Right forelimb (tissue), 1 donor: ENCODE results near the gene ACTR3.
"Not testable (repeated sequence)": the region's sequence is repeated elsewhere in the genome, so short reads cannot be mapped to it uniquely, and the experiment has no call there.

Experiments used
- DNase-seq: peaks from one replicate; pipeline ENCODE4 v3.0.0-alpha.2; 2018

The ACTR3 gene

DNA sequence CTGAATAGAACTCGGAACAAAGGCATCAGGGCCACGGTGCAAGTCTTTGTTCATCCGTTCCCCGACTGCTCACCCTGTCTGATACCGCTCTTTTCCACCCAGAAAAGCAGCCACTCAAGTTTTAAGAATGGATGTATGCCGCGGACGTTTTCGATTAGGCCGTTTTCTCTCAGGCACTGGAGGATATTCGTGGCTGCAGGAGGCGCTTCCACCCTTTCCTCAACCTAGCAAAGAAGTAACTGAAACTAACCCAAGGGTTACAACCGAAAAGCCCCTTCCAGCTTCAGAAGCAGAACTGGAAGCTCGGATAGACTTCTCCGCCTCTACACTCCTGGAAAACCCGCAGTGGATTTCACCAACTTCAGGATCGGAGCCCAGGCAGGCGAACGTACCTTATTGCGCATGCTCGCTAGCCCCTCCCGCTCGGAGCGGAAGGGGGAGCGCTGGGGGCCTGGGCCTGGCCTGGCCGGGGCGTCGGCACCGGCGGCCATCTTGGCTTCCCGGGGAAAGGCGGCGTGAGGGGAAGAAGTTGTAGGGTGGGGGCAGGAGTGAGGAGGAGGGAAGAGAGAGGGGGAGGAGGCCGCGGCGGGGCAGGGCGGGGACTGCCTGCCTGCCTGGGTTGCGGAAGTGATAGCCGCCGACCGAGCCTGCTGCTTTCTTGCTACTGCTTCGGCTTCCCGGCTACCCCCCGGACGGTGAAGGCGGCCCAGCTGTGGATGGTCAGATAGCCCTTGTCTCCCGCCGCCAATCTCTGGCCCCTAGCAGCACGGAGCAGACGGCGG lies at the start of gene ACTR3:
Gene ACTR3, plus strand, starts transcription at position 619 of the 782 bp plus-strand sequence. CDS start 191 bp downstream, outside the sequence.
- DNase-seq, result peak; percentile 99

- DNase-seq, result no peak
Observed at GRCh38 chr2:113840518-113840917, 49.4 kb upstream of the ACTR3 start.

DNA sequence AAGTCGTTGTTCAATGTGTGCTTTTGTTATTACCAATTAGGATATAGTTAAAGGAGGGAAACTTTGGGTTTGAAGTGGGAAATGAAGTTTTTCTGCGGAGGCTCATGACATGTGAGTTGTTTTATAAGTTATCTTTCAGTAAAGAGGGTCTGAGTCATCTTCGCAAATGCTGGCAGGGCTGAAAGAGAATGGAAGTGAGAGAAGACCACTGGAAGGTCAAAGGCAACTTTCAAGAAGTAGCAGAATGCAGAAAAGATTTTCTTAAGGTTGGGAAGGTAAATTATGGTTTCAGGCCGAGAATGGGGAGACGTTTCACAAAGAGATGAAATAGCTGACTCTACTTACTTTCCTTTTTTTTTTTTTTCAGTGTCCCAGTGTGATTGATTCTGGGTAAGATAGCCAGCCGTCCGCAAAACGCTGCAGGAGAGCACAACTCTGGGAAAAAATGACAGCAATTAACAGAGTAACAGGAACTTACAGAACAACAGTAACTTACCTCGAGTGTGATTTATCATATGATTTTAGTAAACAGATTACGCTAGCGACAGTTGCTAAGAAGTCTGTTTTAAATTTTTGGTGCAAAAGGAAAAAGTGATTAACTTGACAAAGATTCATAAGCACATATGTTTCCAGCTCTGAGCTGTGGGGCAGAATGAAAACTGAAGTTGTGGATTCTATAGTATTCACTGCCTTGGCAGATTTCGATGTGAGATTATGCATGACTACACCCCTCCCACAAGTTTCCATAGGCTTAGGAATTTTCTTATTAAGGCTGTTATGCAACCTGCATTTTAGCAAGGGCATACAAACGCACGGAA lies 46.8 kb upstream of the ACTR3 start:
- DNase-seq, result no peak

- DNase-seq, result not testable (repeated sequence)
Observed at GRCh38 chr2:113843737-113844050, 46.2 kb upstream of the ACTR3 start.

GRCh38 chr2:113845261-113845660 lies 44.6 kb upstream of the ACTR3 start:
- DNase-seq, result no peak

GRCh38 chr2:113845796-113846195 lies 44.1 kb upstream of the ACTR3 start:
- DNase-seq, result not testable (repeated sequence)

DNA sequence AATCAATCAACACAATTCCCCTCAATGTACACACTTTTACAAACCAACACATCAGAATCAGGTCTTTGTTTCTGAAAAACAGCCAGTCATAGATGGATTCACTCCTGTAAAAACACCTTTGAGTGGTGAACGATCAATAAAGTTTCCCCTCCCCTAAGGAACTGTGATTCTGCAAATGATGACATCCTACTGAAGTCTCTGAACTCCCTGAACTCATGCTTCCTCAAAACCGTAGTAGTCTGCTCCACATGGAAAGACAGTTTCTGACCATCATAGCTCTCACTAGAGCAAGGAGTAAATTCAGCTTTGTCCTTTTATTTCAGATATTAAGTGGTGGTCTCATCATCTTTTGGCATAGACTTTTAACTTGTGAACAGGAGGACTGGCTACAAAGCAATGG lies 43.5 kb upstream of the ACTR3 start:
- no peak for DNase-seq

DNA sequence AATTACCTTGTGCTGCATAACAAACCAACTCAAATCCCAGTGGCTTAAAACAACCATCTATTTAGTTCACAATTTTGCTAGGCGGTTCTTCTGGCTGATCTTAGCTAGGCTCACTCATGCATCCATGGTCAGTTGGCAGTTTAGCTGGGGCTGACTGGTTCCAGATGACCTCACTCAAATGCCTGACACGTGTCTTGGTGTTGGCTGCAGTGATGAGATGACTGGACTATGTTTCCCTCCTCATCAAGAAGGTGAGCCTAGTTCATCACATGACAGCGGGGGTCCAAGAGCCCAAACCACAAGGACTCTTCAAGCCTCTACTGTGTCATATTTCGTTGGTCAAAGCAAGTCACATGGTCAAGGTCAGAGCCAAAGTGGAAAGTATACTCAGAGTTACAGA lies 42.7 kb upstream of the ACTR3 start:
- no peak for DNase-seq

DNA sequence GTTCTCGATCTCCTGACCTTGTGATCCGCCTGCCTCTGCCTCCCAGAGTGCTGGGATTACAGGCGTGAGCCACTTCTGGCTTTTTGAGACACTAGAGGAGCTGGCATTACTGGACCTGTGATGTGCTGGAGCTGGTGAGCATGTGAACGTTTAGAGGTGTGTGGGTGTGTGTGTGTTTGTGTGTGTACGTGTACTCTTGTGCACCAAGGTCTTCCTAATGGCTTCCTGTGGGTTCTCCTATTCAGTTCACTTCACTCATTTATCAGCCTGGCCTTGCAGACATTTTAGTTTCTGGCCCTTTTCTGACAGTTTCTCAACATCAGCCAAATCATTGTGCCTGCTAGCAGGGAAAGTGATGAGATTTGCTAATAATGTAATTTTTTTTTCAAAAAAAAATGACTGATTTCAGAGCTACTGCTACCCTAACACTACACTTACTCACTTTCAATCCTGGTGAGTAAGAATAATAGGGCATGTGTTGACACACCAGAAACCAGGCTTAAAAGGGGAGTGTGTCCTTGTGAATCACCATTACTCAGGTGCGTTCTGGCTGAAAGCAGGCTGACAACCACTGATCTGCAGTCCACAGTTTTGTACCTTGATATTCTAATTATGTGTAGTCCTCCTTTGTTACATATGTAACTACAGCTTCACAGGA lies 41.0 kb upstream of the ACTR3 start:
- DNase-seq, result no peak

GRCh38 chr2:113850687-113851086 lies 39.2 kb upstream of the ACTR3 start:
- DNase-seq, result no peak

DNA sequence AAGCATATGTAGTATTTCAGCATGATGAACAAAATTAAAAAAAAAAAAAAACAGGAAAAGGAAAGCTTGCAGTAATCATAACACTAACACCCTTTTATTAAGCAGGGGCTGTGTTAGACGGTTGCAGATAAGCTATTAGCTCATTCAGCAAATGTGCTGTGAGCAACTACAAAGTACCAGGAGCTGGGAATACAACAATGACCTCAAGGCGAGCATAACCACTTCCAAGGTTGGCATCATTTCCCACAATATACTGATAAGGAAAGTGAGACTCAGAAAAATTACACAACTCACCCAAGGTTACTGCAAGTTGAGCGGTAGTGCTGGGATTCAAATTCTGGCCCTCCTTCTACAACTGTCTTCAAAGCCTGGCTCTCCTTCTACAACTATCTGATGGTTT lies 38.2 kb upstream of the ACTR3 start:
- no peak for DNase-seq

GRCh38 chr2:113854208-113854607 lies 35.7 kb upstream of the ACTR3 start:
- DNase-seq, result no peak

GRCh38 chr2:113854970-113855740 lies 34.7 kb upstream of the ACTR3 start:
- no peak for DNase-seq

GRCh38 chr2:113857464-113857863 lies 32.4 kb upstream of the ACTR3 start:
- no peak for DNase-seq

DNA sequence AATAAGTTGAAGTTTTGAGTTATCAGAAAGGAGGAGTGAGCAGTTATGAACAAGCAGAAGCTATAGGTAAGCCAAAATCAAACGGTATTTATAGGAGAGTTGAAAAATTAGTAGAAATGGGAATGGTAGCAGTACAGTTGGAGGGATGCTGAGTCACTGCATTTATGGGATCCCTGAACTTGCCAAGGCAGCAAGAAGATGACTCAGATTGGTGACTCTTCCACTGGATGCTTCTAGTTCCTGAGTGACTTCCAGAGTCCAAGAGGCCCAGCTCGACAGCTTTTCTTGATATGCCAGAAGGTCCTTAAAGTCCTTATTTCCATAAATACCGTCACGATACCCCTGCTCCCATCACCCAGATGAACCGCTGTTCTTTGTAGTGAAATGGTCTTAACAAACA lies 31.1 kb upstream of the ACTR3 start:
- no peak for DNase-seq

DNA sequence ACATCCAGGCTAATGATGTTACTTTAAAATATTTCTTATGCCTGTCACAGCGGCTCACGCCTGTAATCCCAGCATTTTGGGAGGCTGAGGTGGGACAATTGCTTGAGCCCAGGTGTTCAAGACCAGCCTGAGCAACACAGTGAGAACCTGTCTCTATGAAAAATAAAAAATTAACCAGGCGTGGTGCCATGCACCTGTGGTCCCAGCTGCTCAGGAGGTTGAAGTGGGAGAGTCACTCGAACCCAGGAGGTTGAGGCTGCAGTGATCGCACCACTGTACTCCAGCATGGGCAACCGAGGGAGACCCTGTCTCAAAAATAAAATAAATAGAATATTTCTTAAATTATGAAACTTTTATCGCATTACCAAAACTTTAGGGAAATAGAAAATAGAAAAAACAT lies 28.1 kb upstream of the ACTR3 start:
- no peak for DNase-seq

- no peak for DNase-seq
Observed at GRCh38 chr2:113863144-113863543, 26.7 kb upstream of the ACTR3 start.

DNA sequence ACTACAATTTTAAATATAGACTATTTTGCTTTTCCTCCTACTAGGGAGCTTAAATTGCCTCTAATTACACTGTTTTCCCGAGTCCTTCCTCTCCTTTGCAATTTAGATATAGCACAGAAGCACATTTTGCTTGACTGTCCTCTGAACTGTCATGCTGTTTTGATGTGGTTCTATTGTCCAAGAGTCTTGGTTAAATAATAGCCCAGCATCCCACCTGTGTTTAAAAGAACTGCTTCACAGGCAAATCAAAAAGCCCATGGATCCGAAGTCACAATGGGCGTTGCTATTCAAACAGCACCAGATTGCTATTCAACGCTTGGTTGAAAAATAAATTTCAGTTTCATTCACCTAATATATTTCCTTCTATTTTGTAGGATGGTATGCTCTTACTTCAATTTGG lies 22.3 kb upstream of the ACTR3 start:
- DNase-seq, result no peak

DNA sequence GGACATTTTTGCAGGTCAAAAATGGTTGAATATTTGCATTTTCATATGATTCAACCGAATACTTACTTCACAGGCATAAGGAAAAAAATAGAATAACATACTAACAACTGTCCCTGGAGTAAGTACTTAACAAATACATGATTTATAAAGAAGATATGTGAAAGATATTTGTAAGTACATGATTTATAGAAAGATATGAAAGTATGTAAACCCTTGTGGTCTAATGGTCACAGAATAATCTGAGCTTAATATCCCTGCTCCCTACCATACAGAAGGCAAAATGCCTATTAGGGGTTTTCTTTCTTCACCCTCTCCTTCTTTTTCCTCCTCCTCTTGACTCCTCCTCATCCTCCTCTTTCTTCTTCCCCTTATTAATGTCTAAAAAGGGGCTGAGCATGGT lies 20.6 kb upstream of the ACTR3 start:
- no peak for DNase-seq

GRCh38 chr2:113872201-113872600 lies 17.7 kb upstream of the ACTR3 start:
- DNase-seq, result no peak

DNA sequence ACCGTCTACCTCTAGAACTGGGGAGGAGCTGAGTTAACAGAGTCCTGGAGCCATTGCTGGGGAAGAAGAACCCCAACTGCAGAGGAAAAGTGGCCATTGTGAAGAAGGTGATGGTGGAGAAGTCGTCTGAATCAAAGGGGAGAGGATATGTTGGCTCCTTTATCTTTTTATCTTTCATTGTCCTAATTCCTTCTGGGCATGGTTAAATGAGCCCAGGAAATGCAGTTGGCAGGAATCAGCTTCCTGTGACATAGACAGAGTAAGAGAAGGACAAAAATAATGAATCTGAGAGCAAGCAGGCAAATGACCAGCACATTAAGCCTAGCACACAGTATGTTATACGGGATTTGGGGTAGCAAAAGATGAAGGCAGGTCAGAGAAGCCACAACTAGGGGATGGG lies 16.0 kb upstream of the ACTR3 start:
- DNase-seq, result no peak

- DNase-seq, result no peak
Observed at GRCh38 chr2:113875135-113875534, 14.8 kb upstream of the ACTR3 start.
